CD14-positive monocyte (primary cell): ENCODE data around the gene NBAS. TPM values are rescaled to one million over a fixed set of nuclear protein-coding genes. Genes with fewer than 3 reads are reported as not detected.

Experiments
- DNase-seq, 3 donors: peaks; one replicate each; pipeline ENCODE4 v3.0.0-alpha.2; 2011 to 2022
- H2AFZ ChIP-seq: 2 replicates; pipeline ENCODE4 v1.6.0; 2012; ENCODE audit warnings: mild to moderate bottlenecking, low read depth, low read length, inconsistent platforms; ENCODE audit not compliant: insufficient read depth, poor library complexity, severe bottlenecking
- H3K27ac ChIP-seq, 2 donors: 1 replicate in 1 of 2; 2 replicates in 1 of 2; pipeline ENCODE4 v1.5.1; 2012 to 2013; ENCODE audit warnings: low read length in 2 of 2, control low read depth in 1 of 2, inconsistent platforms in 1 of 2, low read depth in 1 of 2, mild to moderate bottlenecking in 1 of 2
- H3K27me3 ChIP-seq, 2 donors: one replicate each; pipeline versions ENCODE4 v1.6.0 to v1.6.1; 2011 to 2013; ENCODE audit warnings: low read length in 2 of 2; ENCODE audit not compliant: control insufficient read depth in 2 of 2, insufficient read depth in 2 of 2
- H3K36me3 ChIP-seq, 2 donors: replicated peaks in 1 of 2; 1 replicate in 1 of 2; 2 replicates in 1 of 2; pipeline versions ENCODE4 v1.5.1 to v1.6.1; 2012 to 2013; ENCODE audit warnings: low read length in 2 of 2, control low read depth in 1 of 2, inconsistent platforms in 1 of 2, mild to moderate bottlenecking in 1 of 2; ENCODE audit not compliant: insufficient read depth in 2 of 2, control insufficient read depth in 1 of 2
- H3K4me1 ChIP-seq, 2 donors: 1 replicate in 1 of 2; 2 replicates in 1 of 2; pipeline versions ENCODE4 v1.5.1 to v1.6.1; 2012 to 2013; ENCODE audit warnings: low read length in 2 of 2, control low read depth in 1 of 2, inconsistent platforms in 1 of 2, mild to moderate bottlenecking in 1 of 2, moderate library complexity in 1 of 2; ENCODE audit not compliant: insufficient read depth in 2 of 2, control insufficient read depth in 1 of 2
- H3K4me2 ChIP-seq: replicated peaks from 2 replicates; pipeline ENCODE3; 2012; ENCODE audit warnings: low read length, moderate library complexity, mild to moderate bottlenecking; ENCODE audit not compliant: poor library complexity, severe bottlenecking; ENCODE audit errors: extremely low read depth
- H3K4me3 ChIP-seq, 3 experiments: fragments of 200-600 bp in 1 of 3; sonication (generic) in 1 of 3; replicated peaks in 1 of 3; 1 replicate in 2 of 3; 2 replicates in 1 of 3; pipeline ENCODE4 v1.5.1; 2011 to 2013; ENCODE audit warnings: low read length in 3 of 3, mild to moderate bottlenecking in 3 of 3, control low read depth in 2 of 3, low read depth in 2 of 3, inconsistent platforms in 1 of 3, moderate library complexity in 1 of 3
- H3K79me2 ChIP-seq: 2 replicates; pipeline ENCODE4 v1.6.0; 2012; ENCODE audit warnings: mild to moderate bottlenecking, control low read depth, inconsistent platforms, low read length, moderate library complexity; ENCODE audit not compliant: insufficient read depth
- H3K9ac ChIP-seq: 2 replicates; pipeline ENCODE4 v1.6.0; 2017; ENCODE audit warnings: low read length, mild to moderate bottlenecking; ENCODE audit not compliant: insufficient read depth, poor library complexity, severe bottlenecking
- H3K9me3 ChIP-seq, 2 donors: replicated peaks in 1 of 2; 1 replicate in 1 of 2; 2 replicates in 1 of 2; pipeline versions ENCODE4 v1.5.1 to v1.6.1; 2012 to 2013; ENCODE audit warnings: low read length in 2 of 2, control low read depth in 1 of 2; ENCODE audit not compliant: control insufficient read depth in 1 of 2, insufficient read depth in 1 of 2
- H4K20me1 ChIP-seq: 2 replicates; pipeline ENCODE4 v1.6.0; 2012; ENCODE audit warnings: mild to moderate bottlenecking, low read length, control low read depth, moderate library complexity; ENCODE audit not compliant: insufficient read depth
- H3K27ac Mint-ChIP-seq, 7 donors: one replicate each; pipeline ENCODE4 v1.8.0; 2020; ENCODE audit warnings: mild to moderate bottlenecking in 7 of 7, mixed read lengths in 7 of 7, moderate library complexity in 6 of 7, inconsistent platforms in 2 of 7
- H3K27me3 Mint-ChIP-seq, 3 donors: one replicate each; pipeline ENCODE4 v1.8.0; 2021 to 2022; ENCODE audit warnings: low read depth in 3 of 3, mild to moderate bottlenecking in 3 of 3, mixed read lengths in 3 of 3, moderate library complexity in 3 of 3, inconsistent platforms in 1 of 3
- H3K36me3 Mint-ChIP-seq, 2 donors: one replicate each; pipeline ENCODE4 v1.8.0; 2020; ENCODE audit warnings: mixed read lengths in 2 of 2, inconsistent platforms in 1 of 2, mild to moderate bottlenecking in 1 of 2
- H3K4me1 Mint-ChIP-seq: one replicate; pipeline ENCODE4 v1.8.0; 2020; ENCODE audit warnings: mild to moderate bottlenecking, mixed read lengths
- H3K4me3 Mint-ChIP-seq, 2 donors: one replicate each; pipeline ENCODE4 v1.8.0; 2020; ENCODE audit warnings: mild to moderate bottlenecking in 2 of 2, mixed read lengths in 2 of 2, moderate library complexity in 1 of 2
- H3K9me3 Mint-ChIP-seq, 7 donors: one replicate each; pipeline ENCODE4 v1.8.0; 2020 to 2022; ENCODE audit warnings: mixed read lengths in 7 of 7, mild to moderate bottlenecking in 6 of 7, moderate library complexity in 6 of 7, inconsistent platforms in 2 of 7
- CTCF ChIP-seq: fragments of 200-600 bp; IDR thresholded peaks from one replicate; pipeline ENCODE4 v1.8.0; 2022; ENCODE audit warnings: antibody characterized with exemption, mild to moderate bottlenecking
- WGBS: methylation state at CpG from one replicate; pipeline ENCODE4 v1.1.5; 2013; ENCODE audit warnings: missing lambda C conversion rate; ENCODE audit not compliant: insufficient coverage; 5-methylcytosine and 5-hydroxymethylcytosine counted together
- intact Hi-C, 2 donors: fragments of 100-400 bp; cut with micrococcal nuclease; formaldehyde crosslinking; loops; one replicate each; pipeline versions ENCODE4 v1.15.0 to v1.15.1; 2023
- polyA plus RNA-seq, 3 donors: library from polyadenylated mRNA; depleted of rRNA in 1 of 3; unstranded in 2 of 3; stranded (reverse) in 1 of 3; fragments of 300-500 nt in 2 of 3; fragments of >200 nt in 1 of 3; fragmentation: Illumina TruSeq in 2 of 3; gene quantifications; 1 replicate in 2 of 3; 2 replicates in 1 of 3; pipeline ENCODE4 v1.2.3, GENCODE V29; 2012 to 2021

Gene NBAS
- polyA plus RNA-seq, 3 donors = 8.9 to 10.9 (median 8.9) TPM

- DNase-seq = no peak
- H3K27ac ChIP-seq = no peak overlapping the region
- H3K36me3 Mint-ChIP-seq = no peaks in the 10 kb centered on the region
- H2AFZ ChIP-seq = no peak overlapping the region
- H3K4me2 ChIP-seq = no peak overlapping the region
- no peak overlapping the region for H3K27ac Mint-ChIP-seq
- no peak overlapping the region for H3K4me3 Mint-ChIP-seq
- no peaks in the 10 kb centered on the region for H3K79me2 ChIP-seq
- no peaks in the 10 kb centered on the region for H3K27me3 ChIP-seq
- no peaks in the 10 kb centered on the region for H3K9me3 ChIP-seq
- peaks cover 2 to 8% (median 6%) of the 10 kb centered on the region in 3 donors for H3K27me3 Mint-ChIP-seq
- H3K4me1 ChIP-seq = no peaks in the 10 kb centered on the region
- intact Hi-C loops = no loop called here
- no peak for TF ChIP-seq CTCF
- H3K9ac ChIP-seq = no peak overlapping the region
- H3K4me3 ChIP-seq = no peak overlapping the region
- no peaks in the 10 kb centered on the region for H3K36me3 ChIP-seq
- H3K4me1 Mint-ChIP-seq = no peaks in the 10 kb centered on the region
- 84% methylated on average over 3 of the region's 3 CpGs for WGBS
- no peaks in the 10 kb centered on the region for H4K20me1 ChIP-seq
- no peaks in the 10 kb centered on the region for H3K9me3 Mint-ChIP-seq
These were observed 10.6 kb upstream of the NBAS start for GRCh38 chr2:15571729-15572128.

- no peaks in the 10 kb centered on the region for H4K20me1 ChIP-seq
- no peak overlapping the region for H3K27ac ChIP-seq
- H3K36me3 Mint-ChIP-seq = no peaks in the 10 kb centered on the region
- H3K27me3 Mint-ChIP-seq = peaks cover 3 to 6% (median 6%) of the 10 kb centered on the region in 3 donors
- H3K27me3 ChIP-seq = no peaks in the 10 kb centered on the region
- intact Hi-C loops = no loop called here
- H2AFZ ChIP-seq = no peak overlapping the region
- no peak overlapping the region for H3K4me3 Mint-ChIP-seq
- no peaks in the 10 kb centered on the region for H3K4me1 Mint-ChIP-seq
- WGBS = 100% methylated on average over 1 of the region's 5 CpGs
- no peak for DNase-seq
- no peaks in the 10 kb centered on the region for H3K9me3 Mint-ChIP-seq
- H3K36me3 ChIP-seq = no peaks in the 10 kb centered on the region
- H3K9ac ChIP-seq = no peak overlapping the region
- no peak overlapping the region for H3K4me3 ChIP-seq
- no peak overlapping the region for H3K27ac Mint-ChIP-seq
- H3K4me2 ChIP-seq = no peak overlapping the region
- no peak for TF ChIP-seq CTCF
- no peaks in the 10 kb centered on the region for H3K9me3 ChIP-seq
- no peaks in the 10 kb centered on the region for H3K4me1 ChIP-seq
- no peaks in the 10 kb centered on the region for H3K79me2 ChIP-seq
These were observed 9.0 kb upstream of the NBAS start for GRCh38 chr2:15570104-15570503.
